ENCODE data around the gene CIZ1. TPM values are rescaled to one million over a fixed set of nuclear protein-coding genes. Genes with fewer than 3 reads are reported as not detected.
A peak's percentile ranks its signal among the peaks of the same experiment; 100 is the strongest.

Gene CIZ1
- total and polyA plus RNA-seq, 11 donors = 42.6 to 101 (median 73.8) TPM

DNA sequence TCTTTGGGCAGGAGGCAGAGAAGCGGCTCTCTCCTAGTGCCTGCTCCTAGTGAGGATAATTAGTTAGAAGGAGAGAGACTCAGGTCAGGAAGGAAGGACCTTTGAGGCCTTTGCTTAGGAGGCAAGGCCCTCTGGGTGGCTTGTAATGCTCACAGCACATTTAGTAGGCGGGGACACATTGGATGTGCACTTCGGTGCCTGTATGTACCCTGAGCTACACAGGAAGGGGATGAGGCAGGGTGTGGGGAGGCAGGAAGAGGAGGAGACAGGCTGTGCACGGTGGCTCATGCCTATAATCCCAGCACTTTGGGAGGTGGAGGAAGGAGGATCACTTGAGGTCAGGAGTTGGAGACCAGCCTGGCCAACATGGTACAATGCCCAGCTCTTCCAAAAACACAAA, 49.3 kb downstream of the CIZ1 start:
- H3K4me3 ChIP-seq = no peak overlapping the region
- no peaks in the 10 kb centered on the region for H3K9me3 ChIP-seq
- H3K27me3 ChIP-seq = no peaks in the 10 kb centered on the region
- peak overlapping the region in 4 of 12 donors; percentile 6 to 52 (median 27) for H3K27ac ChIP-seq
- DNase-seq = peak in 2 of 5 donors; percentile 30 to 56
- TF ChIP-seq, protein P1, sequence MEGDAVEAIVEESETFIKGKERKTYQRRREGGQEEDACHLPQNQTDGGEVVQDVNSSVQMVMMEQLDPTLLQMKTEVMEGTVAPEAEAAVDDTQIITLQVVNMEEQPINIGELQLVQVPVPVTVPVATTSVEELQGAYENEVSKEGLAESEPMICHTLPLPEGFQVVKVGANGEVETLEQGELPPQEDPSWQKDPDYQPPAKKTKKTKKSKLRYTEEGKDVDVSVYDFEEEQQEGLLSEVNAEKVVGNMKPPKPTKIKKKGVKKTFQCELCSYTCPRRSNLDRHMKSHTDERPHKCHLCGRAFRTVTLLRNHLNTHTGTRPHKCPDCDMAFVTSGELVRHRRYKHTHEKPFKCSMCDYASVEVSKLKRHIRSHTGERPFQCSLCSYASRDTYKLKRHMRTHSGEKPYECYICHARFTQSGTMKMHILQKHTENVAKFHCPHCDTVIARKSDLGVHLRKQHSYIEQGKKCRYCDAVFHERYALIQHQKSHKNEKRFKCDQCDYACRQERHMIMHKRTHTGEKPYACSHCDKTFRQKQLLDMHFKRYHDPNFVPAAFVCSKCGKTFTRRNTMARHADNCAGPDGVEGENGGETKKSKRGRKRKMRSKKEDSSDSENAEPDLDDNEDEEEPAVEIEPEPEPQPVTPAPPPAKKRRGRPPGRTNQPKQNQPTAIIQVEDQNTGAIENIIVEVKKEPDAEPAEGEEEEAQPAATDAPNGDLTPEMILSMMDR (IDR thresholded peaks at IDR 0.05) = no peak
- no peak for TF ChIP-seq POLR2A (IDR thresholded peaks at IDR 0.05)
- intact Hi-C loops (cut with DNase I) = no loop called here
- H3K4me1 ChIP-seq = peaks cover 0 to 16% (median 5%) of the 10 kb centered on the region in 12 donors
- H3K36me3 ChIP-seq = no peaks in the 10 kb centered on the region
- peak; percentile 65 to 80 (median 72) for ATAC-seq
- 52 to 62% (median 57%) methylated on average over 4 of the region's 4 CpGs for WGBS, 4 donors

- intact Hi-C loops (cut with DNase I) = no loop called here
- TF ChIP-seq, protein P1 (IDR thresholded peaks at IDR 0.05) = no peak
- no peak for TF ChIP-seq POLR2A (IDR thresholded peaks at IDR 0.05)
- H3K9me3 ChIP-seq = no peaks in the 10 kb centered on the region
- peak overlapping the region in 4 of 12 donors; percentile 6 to 52 (median 27) for H3K27ac ChIP-seq
- ATAC-seq = no peak
- H3K27me3 ChIP-seq = no peaks in the 10 kb centered on the region
- H3K4me1 ChIP-seq = peaks cover 0 to 16% (median 5%) of the 10 kb centered on the region in 12 donors
- no peak overlapping the region for H3K4me3 ChIP-seq
- no peaks in the 10 kb centered on the region for H3K36me3 ChIP-seq
- DNase-seq = peak in 1 of 5 donors; percentile 4
- 95 to 99% (median 96%) methylated on average over 2 to 3 of the region's 3 CpGs for WGBS, 4 donors
Measured at GRCh38 chr9:128141604-128142003, 49.8 kb downstream of the CIZ1 start.

GRCh38 chr9:128139621-128140020, 51.8 kb downstream of the CIZ1 start:
- no peaks in the 10 kb centered on the region for H3K36me3 ChIP-seq
- no peak overlapping the region for H3K4me3 ChIP-seq
- no peaks in the 10 kb centered on the region for H3K9me3 ChIP-seq
- no peaks in the 10 kb centered on the region for H3K27me3 ChIP-seq
- H3K27ac ChIP-seq = no peak overlapping the region
- H3K4me1 ChIP-seq = peaks cover 0 to 16% (median 5%) of the 10 kb centered on the region in 12 donors
- TF ChIP-seq, protein P1 (IDR thresholded peaks at IDR 0.05) = no peak
- TF ChIP-seq POLR2A (IDR thresholded peaks at IDR 0.05) = no peak
- intact Hi-C loops (cut with DNase I) = no loop called here
- DNase-seq (peak in 2 of 5 donors; percentile 8 to 22), ATAC-seq (no peak)
- WGBS, 4 donors = 38 to 91% (median 78%) methylated on average over 3 to 16 of the region's 16 CpGs

- TF ChIP-seq POLR2A (IDR thresholded peaks at IDR 0.05) = no peak
- TF ChIP-seq, protein P1 (IDR thresholded peaks at IDR 0.05) = no peak
- Histone ChIP-seq H3K36me3 (no peaks in the 10 kb centered on the region), H3K27me3 (no peaks in the 10 kb centered on the region), H3K27ac (no peak overlapping the region), H3K4me3 (no peak overlapping the region), H3K9me3 (peaks cover 0 to 4% (median 0%) of the 10 kb centered on the region in 12 donors), H3K4me1 (peaks cover 0 to 11% (median 0%) of the 10 kb centered on the region in 12 donors)
- ATAC-seq (no peak), DNase-seq (peak in 1 of 5 donors; percentile 20)
- intact Hi-C loops (cut with DNase I) = no loop called here
- WGBS, 4 donors = 83 to 90% (median 90%) methylated on average over 2 to 3 of the region's 3 CpGs
Measured at GRCh38 chr9:128138001-128138400, 53.4 kb downstream of the CIZ1 start.

Data from heart left ventricle (tissue), 16 donors.